ENCODE data around the gene CLTCL1.
"Not testable (repeated sequence)": the region's sequence is repeated elsewhere in the genome, so short reads cannot be mapped to it uniquely, and the experiment has no call there.

The CLTCL1 gene

DNA sequence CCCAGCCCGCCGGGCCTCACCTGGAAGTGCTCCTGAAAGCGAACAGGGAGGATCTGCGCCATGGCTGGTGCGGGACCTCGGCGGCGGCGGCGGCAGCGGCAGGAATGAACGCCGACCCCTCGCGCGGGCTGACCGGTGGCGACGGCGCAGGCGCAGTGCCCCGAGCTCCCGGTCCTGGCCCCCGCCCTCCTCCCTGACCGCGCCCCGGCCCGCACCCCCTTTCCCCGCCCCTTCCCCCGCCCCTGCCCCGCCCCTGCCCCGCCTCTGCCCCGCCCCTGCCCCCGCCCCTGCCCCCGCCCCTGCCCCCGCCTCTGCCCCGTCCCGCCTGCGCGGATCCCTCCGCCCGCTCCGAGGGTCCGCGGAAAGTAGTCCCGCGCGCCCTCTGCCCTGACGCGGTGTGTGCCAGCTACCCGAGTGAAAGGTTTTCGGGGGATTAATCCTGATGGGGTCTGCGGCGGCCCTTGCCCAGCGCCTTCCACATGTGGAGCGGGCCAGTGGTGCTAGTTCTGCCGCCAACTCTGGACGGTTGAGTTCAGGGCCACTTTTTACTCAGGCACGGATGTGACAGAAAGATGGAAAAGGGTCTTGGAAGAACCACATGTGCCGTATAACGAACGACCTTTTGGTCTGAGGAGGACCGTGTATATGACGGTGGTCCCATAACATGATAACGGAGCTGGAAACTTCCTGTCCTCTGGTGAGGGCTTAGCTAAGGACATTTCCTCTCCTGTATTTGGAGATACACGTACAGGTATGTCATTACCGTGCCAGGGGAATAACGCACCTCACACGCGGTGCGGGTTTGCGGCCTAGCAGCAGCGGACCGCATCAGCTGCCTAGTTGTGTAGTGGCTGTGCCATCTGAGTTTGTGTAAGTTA lies at the start of gene CLTCL1:
Gene CLTCL1, minus strand, starts transcription at position 140 of the 878 bp plus-strand sequence. Its CDS starts 78 bp downstream, at position 62.
- peak; percentile 45 to 59 (median 56) for DNase-seq (ENCODE audit: low read depth in 4 of 4, low spot score in 1 of 4)

DNA sequence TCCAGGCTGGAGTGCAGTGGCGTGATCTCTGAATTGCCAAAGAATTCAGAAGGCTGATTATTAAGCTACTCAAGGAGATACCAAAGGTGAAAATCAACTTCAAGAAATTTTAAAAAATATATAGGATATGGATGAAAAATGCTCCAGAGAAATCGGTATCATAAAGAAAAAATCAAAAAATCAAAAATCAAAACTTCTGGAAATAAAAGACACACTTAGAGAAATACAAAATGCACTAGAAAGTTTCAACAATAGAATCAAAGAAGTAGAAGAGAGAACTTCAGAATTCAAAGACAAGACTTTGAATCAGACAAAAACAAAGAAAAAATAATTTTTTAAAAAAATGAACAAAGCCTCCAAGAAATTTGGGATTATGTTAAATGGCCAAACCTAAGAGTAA lies 45.6 kb upstream of the CLTCL1 start:
- DNase-seq (ENCODE audit: low read depth in 4 of 4, low spot score in 1 of 4), result no peak

DNA sequence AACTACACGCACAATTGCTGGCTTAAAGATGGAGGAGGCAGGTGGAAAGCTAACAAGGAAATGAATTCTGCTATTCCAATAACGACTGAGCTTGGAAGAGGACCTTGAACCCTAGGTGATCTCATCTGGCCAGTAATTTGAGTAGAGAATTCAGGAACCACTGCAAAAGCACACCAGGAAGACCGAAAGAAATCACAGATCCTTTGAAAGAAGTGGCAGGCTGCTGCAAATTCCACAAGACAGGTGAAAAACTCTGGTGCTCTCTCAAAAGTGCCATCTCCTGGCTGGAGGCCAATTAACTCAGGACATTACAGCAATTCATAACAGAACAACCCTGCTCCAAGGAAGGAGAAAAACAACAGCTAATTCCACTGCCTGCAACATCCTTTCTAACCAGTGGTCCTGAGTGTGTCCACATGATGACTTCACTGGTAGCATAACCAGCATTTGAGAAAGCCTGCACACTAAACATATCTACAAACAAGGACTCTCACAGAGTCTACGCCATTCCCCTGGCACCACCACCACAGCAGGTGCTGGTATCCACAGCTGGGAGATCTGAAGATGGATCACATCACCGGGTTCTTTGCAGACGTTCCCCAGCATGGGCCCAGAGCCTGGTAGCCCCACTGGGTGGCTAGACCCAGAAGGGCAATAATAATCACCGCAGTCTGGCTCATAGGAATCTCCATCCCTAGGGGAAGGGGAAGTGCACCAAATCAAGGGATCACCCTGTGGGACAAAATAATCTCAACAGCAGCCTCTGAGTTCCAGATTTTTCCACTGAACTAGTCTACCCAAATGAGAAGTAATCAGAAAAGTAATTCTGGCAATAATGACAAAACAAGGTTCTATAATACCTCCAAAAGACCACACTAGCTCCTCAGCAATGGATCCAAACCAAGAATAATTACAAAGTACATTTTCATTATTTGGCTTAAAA lies 44.9 kb upstream of the CLTCL1 start:
- no peak for DNase-seq (ENCODE audit: low read depth in 4 of 4, low spot score in 1 of 4)

DNA sequence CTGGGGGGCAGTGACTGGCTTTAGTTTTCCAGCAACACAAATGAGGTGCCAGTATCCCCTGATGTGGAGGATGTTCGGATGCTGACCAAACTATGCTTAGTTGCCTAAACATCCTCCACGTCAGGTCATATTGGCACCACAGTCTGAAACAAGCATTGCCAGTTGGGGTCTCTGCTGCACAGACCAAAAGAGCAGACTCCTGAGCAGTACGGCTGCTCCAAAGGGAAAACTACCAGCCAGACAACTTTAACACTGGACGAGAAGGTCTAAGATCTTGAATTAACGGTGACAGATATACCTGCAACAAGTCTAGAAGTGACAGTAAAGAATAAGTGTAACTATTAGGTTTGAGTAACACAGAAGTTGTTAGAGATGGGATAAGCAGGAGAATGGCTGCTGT lies 40.5 kb upstream of the CLTCL1 start:
- DNase-seq (ENCODE audit: low read depth in 4 of 4, low spot score in 1 of 4), result no peak

DNA sequence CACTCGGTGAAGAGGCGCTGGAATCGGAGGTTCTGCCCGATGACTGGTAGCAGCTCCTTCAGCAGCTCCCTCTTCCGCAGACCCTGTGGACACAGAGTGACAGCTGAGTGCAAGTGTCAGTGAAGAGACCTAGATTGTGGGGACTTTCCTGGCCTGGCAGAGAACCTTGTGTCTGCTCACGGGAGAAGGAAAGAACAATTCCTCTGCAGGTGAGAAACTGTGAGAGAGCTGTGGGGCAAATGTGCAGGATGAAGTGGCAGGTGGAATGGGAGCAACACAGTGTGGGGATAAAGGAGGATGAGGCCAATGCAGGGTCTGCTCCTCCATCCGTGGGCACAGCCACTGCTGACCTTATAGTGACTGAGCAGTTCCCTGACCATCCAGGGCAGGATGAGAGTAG lies 40.0 kb upstream of the CLTCL1 start:
- DNase-seq (ENCODE audit: low read depth in 4 of 4, low spot score in 1 of 4), result no peak

DNA sequence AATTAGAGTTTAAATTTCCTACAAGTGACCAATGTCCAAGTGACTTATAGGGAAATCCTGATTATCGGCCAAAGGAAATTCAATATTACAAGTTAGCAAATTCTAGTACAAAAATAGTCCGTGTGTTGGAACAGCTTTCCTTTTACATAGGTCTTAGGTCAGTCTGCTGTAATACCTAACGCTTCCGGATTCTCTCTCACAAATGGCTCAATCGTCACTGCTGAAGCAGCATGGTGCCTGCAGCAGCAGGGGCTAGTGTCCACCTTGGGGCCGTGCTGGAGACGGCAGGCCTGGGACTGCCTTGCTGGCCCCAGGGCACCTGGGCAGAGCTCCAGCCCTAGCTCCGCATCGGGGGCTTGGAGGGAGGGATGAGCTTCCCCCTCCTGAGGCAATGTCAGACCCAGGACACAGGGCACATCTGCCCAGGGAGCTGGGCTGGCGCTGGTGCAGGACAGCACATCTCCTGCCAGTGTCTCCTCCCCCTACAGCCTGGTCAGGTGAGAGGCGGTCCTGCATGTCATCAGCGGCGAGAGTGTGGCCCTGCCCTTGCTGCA lies 39.4 kb upstream of the CLTCL1 start:
- DNase-seq (ENCODE audit: low read depth in 4 of 4, low spot score in 1 of 4), result no peak

DNA sequence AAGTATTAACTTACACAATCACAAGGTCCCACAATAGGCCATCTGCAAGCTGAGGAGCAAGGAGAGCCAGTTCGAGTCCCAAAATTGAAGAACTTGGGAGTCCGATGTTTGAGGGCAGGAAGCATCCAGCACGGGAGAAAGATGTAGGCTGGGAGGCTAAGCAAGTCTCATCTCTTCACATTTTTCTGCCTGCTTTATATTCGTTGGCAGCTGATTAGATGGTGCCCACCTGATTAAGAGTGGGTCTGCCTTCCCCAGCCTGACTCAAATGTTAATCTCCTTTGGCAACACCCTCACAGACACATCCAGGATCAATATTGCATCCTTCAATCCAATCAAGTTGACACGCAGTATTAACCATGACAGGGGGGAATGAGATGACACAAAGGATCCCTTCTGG lies 38.7 kb upstream of the CLTCL1 start:
- not testable (repeated sequence) for DNase-seq (ENCODE audit: low read depth in 4 of 4, low spot score in 1 of 4)

DNA sequence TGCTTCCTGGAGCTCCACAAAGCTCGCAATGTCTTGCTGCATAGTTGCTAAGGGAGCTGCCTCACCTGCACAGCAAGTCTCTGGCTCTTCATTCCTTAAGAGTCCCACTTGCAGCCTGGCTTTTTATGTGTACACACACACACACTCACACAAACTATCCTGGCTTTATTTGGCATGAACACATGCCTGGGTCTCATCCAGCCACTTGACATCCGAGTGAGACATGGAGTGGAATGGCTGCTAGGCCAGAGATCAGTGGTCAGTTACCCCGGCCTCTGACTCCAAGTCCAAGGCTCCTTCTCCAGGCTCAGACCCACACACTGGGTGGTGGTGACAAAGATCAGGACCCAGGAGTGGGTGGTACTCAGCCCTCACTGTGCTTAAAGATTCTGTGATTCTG lies 37.9 kb upstream of the CLTCL1 start:
- DNase-seq (ENCODE audit: low read depth in 4 of 4, low spot score in 1 of 4), result no peak

DNA sequence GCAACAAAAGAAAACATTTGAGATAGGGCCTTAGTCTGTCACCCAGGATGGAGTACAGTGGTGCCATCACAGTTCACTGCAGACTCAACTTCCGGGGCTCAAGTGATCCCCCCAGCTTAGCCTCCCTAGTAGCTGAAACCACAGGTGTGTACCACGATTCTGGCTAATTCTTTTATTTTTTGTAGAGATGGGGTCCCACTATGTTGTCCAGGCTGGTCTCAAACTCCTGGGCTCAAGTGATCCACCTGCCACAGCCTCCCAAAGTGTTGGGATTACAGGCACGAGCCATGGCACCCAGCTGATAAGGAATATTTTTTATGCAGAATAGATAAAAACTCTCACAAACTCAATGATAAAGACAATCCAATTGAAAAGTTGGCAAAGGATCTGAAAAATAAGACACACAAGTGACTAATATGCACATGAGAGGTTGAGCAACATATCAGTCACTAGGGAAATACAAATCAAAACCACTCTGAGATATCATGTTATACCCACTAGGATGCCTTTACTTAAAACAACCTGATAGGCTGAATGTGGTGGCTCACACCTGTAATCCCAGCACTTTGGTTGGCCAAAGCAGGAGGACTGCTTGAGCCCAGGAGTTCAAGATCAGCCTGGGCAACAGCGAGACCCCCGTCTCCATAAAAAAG lies 33.9 kb upstream of the CLTCL1 start:
- DNase-seq (ENCODE audit: low read depth in 4 of 4, low spot score in 1 of 4), result no peak

DNA sequence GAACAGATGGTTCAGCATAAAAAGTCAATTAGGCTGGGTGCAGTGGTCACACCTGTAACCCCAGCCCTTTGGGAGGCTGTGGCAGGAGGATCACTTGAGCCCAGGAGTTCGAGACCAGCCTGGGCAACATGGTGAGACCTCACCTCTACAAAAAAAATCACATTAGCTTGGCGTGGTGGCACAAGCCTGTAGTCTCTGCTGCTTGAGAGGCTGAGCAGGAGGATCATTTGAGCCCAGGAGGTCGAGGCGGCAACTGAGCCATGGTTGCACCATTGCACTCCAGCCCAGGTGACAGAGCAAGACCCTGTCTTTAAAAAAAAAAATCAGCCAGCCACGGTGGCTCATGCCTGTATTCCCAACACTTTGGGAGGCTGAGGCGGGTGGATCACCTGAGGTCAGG lies 31.9 kb upstream of the CLTCL1 start:
- DNase-seq (ENCODE audit: low read depth in 4 of 4, low spot score in 1 of 4), result not testable (repeated sequence)

DNA sequence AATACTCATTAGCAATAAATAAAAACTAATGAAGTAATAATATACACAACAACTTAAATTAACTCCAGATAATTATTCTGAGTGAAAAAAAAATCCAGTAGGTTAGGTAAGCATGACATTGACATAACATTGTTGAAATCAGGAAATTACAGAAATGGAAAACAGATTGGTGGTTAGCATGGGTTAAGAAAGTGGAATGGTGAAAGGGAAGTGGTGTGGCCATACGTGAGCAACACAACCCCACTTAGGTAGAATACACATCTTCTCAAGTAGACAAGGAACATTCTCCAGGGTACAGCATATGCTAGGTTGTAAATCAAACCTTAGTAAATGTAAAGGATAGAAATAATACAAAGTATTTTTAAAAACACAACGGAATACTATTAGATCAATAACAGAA lies 30.2 kb upstream of the CLTCL1 start:
- no peak for DNase-seq (ENCODE audit: low read depth in 4 of 4, low spot score in 1 of 4)

DNA sequence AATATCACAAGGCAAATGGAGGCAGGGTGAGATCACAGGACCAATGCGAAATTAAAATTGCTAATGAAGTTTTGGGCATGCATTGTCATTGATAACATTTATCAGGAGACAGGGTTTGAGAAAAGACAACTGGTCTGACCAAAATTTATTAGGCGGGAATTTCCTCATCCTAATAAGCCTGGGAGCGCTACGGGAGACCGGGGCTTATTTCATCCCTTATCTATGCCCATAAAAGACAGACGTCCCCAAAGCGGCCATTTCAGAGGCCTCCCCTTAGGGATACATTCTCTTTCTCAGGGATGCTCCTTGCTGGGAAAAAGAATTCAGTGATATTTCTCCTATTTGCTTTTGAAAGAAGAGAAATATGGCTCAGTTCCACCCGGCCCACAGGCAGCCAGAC lies 28.6 kb upstream of the CLTCL1 start:
- not testable (repeated sequence) for DNase-seq (ENCODE audit: low read depth in 4 of 4, low spot score in 1 of 4)

DNA sequence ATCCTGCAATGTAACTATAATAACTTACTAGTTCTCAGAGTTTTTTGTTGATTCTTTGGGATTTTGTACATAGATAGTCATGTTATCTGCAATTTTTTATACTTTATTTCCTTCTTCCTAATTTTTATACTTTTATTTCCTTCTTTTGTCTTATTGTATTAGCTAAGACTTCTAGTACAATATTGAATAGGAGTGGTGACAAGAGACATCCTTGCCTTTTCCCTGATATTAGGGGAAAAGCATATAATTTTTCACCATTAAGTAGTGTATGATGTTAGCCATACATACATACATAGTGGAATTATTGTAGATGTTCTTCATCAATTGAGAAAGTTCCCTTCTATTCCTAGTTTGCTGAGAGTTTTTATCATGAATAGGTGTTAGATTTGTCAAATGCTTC lies 27.8 kb upstream of the CLTCL1 start:
- no peak for DNase-seq (ENCODE audit: low read depth in 4 of 4, low spot score in 1 of 4)

DNA sequence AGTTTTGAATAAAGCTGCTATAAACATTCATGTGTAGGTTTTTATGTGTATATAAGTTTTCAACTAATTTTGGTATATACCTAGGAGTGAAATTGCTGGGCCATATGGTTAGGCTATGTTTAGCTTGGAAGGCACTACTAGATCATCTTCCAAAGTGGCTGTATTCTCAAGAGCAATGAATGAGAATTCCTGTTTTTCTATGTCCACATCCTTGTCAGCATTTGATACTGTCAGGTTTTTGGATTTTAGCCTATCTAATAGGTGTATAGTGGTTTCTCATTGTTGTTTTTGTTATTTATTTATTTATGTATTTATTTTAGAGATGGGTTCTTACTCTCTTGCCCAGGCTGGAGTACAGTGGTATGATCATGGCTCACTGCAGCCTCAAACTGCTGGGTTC lies 26.3 kb upstream of the CLTCL1 start:
- no peak for DNase-seq (ENCODE audit: low read depth in 4 of 4, low spot score in 1 of 4)

DNA sequence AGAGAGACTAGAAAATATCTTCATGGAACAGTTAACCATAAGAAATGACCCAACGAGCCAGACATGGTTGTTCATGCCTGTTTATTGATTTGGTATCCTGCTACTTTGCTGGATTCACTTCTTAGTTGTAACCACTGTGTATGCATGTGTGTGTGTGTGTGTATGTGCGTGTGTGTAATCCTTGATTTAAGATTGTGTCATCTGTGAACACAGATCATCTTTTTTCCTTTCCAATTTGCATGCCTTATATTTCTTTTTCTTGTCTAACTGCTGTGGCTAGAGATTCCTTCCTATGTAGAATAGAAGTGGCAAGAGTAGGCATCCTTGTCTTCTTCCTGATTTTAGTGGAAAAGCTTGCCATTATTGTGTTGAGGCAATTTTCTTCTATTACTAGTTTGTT lies 16.4 kb upstream of the CLTCL1 start:
- no peak for DNase-seq (ENCODE audit: low read depth in 4 of 4, low spot score in 1 of 4)

DNA sequence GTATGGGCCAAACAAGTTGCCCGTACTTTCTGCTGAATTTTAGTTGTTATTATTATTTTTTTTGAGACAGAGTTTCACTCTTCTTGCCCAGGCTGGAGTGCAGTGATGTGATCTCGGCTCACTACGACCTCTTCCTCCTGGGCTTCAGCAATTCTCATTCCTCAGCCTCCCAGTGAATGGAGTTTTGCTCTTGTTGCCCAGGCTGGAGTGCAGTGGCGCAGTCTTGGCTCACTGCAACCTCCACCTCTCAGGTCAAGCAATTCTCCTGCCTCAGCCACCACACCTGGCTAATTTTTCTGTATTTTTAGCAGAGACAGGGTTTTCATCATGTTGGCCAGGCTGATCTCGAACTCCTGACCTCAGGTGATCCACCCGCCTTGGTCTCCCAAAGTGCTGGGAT lies 15.0 kb upstream of the CLTCL1 start:
- not testable (repeated sequence) for DNase-seq (ENCODE audit: low read depth in 4 of 4, low spot score in 1 of 4)

DNA sequence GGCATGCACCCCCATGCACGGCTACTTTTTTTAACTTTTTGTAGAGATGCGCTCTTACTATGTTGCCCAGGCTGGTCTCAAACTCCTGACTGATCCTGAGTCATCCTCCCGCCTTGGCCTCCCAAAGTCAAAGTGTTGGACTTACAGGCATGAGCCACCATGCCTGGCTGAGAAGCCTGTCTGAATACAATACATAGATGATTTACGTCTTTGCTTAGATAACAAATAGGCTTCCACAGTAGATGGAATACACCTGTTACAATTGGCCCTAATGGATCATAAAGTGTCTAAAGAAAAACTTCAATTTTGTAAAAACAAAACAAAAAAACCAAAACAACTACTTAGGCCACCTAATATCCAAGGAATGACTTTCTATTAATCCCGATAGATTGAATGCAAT lies 13.0 kb upstream of the CLTCL1 start:
- DNase-seq (ENCODE audit: low read depth in 4 of 4, low spot score in 1 of 4), result no peak

DNA sequence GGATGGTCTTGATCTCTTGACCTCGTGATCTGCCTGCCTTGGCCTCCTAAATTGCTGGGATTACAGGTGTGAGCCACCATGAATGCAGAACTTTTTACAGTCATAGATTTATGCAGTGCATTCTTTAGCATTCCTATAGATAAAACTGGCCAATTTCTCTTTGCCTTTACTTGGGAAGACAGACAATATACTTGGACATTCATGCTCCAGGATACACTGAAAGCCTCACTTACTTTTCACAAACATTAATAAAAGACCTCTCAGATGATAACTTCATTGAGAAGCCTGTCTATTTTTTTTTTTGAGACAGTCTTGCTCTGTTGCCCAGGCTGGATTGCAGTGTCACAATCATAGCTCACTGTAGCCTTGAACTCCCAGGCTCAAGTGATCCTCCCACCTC lies 12.3 kb upstream of the CLTCL1 start:
- no peak for DNase-seq (ENCODE audit: low read depth in 4 of 4, low spot score in 1 of 4)

DNA sequence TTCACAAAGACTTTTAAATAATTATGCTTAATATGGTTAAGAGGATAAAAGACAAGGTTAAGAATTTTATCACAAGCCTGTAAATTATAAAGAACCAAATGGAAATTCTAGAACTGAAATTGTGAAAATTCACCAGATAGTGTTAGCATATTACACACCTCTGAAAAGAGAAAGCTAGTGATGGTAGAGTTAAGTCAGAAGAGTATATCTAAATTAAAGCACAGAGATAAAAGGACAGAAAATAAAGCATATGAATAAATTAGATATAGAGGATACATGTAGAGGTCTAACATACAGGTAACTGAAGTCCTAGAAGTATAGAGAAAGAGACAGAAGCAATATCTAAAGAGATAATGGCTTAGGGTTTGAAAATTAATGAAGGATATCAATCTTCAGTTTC lies 4.2 kb upstream of the CLTCL1 start:
- DNase-seq (ENCODE audit: low read depth in 4 of 4, low spot score in 1 of 4), result no peak

DNA sequence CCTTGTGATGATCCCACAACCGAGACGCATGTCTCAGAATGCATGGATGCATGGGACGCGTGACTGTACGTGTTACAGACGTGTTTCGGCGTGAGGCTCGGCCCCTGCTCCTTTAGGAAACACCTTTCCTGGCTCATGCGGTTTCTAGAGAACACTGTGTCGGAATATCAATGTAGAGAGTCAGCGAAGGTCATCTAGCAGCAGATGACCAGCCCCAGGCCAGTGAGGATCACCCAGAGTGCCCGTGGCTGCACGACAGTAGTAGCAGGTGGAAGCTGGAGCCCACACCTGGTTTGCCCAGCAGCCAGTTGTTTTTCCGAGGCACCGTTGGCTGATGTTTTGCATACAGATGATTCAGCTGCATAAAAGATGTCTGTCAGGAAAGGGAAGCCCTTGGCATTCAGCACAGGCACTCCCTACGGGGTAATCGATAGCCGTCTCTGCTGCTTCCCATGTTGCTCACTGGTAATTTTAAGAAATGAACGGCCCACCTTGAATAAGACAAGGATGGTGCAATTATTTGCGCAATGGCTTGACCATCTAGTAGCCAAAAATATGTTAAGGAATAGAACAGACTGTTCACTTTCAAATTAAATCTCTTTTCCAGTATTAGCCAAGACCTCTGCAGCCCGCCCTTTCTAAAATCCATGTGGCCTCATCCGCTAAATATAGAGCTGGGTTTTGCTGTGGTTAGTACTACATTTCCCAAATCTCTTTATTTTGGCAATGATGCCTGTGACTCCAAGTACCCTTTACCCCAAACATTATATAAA lies 1.1 kb upstream of the CLTCL1 start:
- DNase-seq (ENCODE audit: low read depth in 4 of 4, low spot score in 1 of 4), result no peak

DNA sequence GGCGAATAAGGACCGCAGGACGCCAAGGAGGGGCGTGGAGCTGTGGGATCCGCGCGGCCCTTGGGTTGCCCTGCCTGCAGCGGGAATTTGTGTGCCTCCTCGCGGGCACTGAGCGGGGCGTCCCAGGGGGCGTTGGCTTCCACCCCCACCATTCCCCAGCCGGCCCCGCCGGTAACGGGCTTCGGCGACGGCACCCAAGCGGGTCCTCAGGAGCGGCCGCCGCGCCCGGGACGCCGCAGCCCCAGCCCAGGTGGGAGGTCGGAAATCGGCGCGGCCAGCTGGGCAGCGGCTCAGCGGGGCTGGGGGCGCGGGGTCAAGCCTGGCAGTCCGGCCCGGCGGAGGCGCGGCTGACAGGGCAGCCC lies 320 bp downstream of the CLTCL1 start:
- DNase-seq (ENCODE audit: low read depth in 4 of 4, low spot score in 1 of 4), result peak in 1 of 4 experiments; percentile 12
